SU-DHL-6 (cell line): Measurements from ENCODE around the gene TEX35.

Experiments
- CTCF ChIP-seq: fragments of 200-600 bp; sonication (generic); IDR thresholded peaks from one replicate; pipeline ENCODE4 v1.5.1; 2017; ENCODE audit warnings: antibody characterized with exemption, mild to moderate bottlenecking, low read length, moderate library complexity; ENCODE audit not compliant: insufficient read depth, poor library complexity, severe bottlenecking
- EZH2phosphoT487 ChIP-seq: fragments of 200-600 bp; sonication (generic), shearing (Covaris generic); conservative IDR thresholded peaks from 2 replicates; pipeline ENCODE4 v1.6.1; 2018; ENCODE audit warnings: mild to moderate bottlenecking, antibody characterized with exemption, low read length, moderate library complexity, mixed read lengths

GRCh38 chr1:178565586-178565985, 52.7 kb downstream of the TEX35 start:
- TF ChIP-seq CTCF (no peak), EZH2phosphoT487 (no peak)
